ENCODE results near the gene APOL5. TPM values are rescaled to one million over a fixed set of nuclear protein-coding genes. Genes with fewer than 3 reads are reported as not detected.

Gene APOL5
- total and polyA plus RNA-seq, 7 experiments from 2014 or later, result not detected

GRCh38 chr22:35777335-35777975 lies 59.8 kb downstream of the APOL5 start:
- POLR2A ChIA-PET, result no interaction called here
- no peaks in the 10 kb centered on the region for H3K9me3 ChIP-seq (ENCODE audit: control insufficient read depth in 2 of 3, low read length in 3 of 3)
- no peaks in the 10 kb centered on the region for H3K36me3 ChIP-seq (ENCODE audit: control insufficient read depth in 2 of 3, insufficient read depth in 3 of 3, low read length in 3 of 3)
- CTCF ChIA-PET, result no interaction called here
- no peaks in the 10 kb centered on the region for H3K4me1 Mint-ChIP-seq
- DNase-seq (no peak), ATAC-seq (no peak)
- H3K4me3 ChIP-seq (ENCODE audit: low read length), result no peak overlapping the region
- H3K9me3 Mint-ChIP-seq, result no peaks in the 10 kb centered on the region
- no peak overlapping the region for H3K27ac Mint-ChIP-seq
- no peak overlapping the region for H3K4me3 Mint-ChIP-seq
- no peaks in the 10 kb centered on the region for H3K27me3 ChIP-seq (ENCODE audit: control insufficient read depth in 2 of 2, insufficient read depth in 2 of 2, low read length in 2 of 2)
- H3K27me3 Mint-ChIP-seq, result peaks cover 0 to 17% (median 0%) of the 10 kb centered on the region in 5 donors
- peaks cover 0 to 4% (median 0%) of the 10 kb centered on the region in 5 donors for H3K36me3 Mint-ChIP-seq
- intact Hi-C loops (cut with micrococcal nuclease), result no loop called here
- H3K4me1 ChIP-seq (ENCODE audit: control insufficient read depth in 2 of 2, insufficient read depth in 2 of 2, low read length in 2 of 2), result no peaks in the 10 kb centered on the region
- no peak overlapping the region for H3K27ac ChIP-seq (ENCODE audit: low read depth, low read length)

Other genes with a start within 250 kb of the APOL5 start
- gene RASD2, start 177.0 kb upstream of the APOL5 start, total RNA-seq, result 1 to 10 TPM in 1 of 5 experiments, under 1 TPM in 1, not detected in 3; 0.24 to 1.4 TPM
- under 1 TPM in 1 of 2 donors, not detected in 1; 0.05 TPM for gene RASD2, start 177.0 kb upstream of the APOL5 start, polyA plus RNA-seq
- under 1 TPM in 1 of 5 experiments, not detected in 4; 0.60 TPM for gene MB, start 100.5 kb upstream of the APOL5 start, total RNA-seq
- gene MB, start 100.5 kb upstream of the APOL5 start, polyA plus RNA-seq, result not detected
- 10 to 100 TPM; 33.4 to 99.8 (median 38.2) TPM for gene APOL6, start 69.4 kb upstream of the APOL5 start, total RNA-seq
- 10 to 100 TPM; 18.8 to 22.5 TPM for gene APOL6, start 69.4 kb upstream of the APOL5 start, polyA plus RNA-seq

Measured in naive thymus-derived CD4-positive, alpha-beta T cell (primary cell).